ENCODE results near the gene KRT72.

DNA sequence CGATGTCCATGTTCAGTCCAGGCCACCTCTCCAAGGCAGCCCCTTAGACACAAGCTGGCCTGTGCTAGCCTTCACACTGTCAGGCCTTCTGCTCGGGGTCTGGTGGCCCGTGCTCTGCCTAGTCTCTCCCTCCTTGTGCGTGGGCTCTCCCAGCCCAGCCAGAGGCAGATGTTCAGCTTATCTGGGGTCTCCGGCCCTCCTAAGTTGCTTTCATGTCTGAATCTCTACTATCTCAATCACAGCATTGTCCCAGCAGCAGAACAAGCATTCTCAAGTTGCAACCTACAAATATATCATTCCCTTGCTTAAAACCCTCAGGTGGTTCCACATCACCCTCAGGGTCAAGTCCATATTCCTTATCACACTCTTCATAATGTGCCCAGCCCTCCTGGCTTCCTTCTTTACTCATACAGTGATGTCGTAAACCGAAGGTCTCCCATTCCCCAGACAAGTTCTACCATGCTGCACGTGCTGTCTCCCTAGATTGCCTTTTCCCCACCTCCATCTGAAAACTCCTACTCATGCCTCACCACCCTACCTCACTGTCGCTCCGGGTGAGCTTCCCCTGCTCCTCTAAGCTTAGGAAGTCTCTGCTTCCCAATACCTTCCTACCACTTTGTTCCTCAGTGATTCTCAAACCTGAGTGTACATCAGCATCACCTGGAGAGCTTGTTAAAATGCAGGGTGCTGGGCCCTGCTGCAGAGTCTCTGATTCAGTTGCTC lies 15.6 kb upstream of the KRT72 start:
- TF ChIP-seq CTCF (IDR thresholded peaks at IDR 0.05; ENCODE audit: poor library complexity, severe bottlenecking) (no peak), RAD21 (conservative IDR thresholded peaks at IDR 0.05) (no peak)
